Peyer's patch (tissue), 4 donors: ENCODE data around the gene PPP1R36. TPM values are rescaled to one million over a fixed set of nuclear protein-coding genes. Genes with fewer than 3 reads are reported as not detected.
"Not testable (repeated sequence)": the region's sequence is repeated elsewhere in the genome, so short reads cannot be mapped to it uniquely, and the experiment has no call there.

Experiments used
- DNase-seq, 3 donors: peaks; one replicate each; pipeline ENCODE4 v3.0.0-alpha.2; 2017 to 2019
- H3K27ac ChIP-seq, 4 donors: fragments of 200-600 bp; sonication (generic); one replicate each; pipeline ENCODE4 v1.5.1; 2016 to 2019
- H3K27me3 ChIP-seq, 2 donors: fragments of 200-600 bp; sonication (generic); one replicate each; pipeline ENCODE4 v1.5.1; 2019
- H3K36me3 ChIP-seq, 3 donors: fragments of 200-600 bp; sonication (generic); one replicate each; pipeline ENCODE4 v1.5.1; 2016 to 2019
- H3K4me1 ChIP-seq, 4 donors: fragments of 200-600 bp; sonication (generic); one replicate each; pipeline ENCODE4 v1.5.1; 2016 to 2019
- H3K4me3 ChIP-seq, 4 donors: fragments of 200-600 bp; sonication (generic); 1 replicate in 3 of 4; 2 replicates in 1 of 4; pipeline ENCODE4 v1.5.1; 2016 to 2019; ENCODE audit warnings: mild to moderate bottlenecking in 1 of 4
- H3K9me3 ChIP-seq, 4 donors: fragments of 200-600 bp; sonication (generic); one replicate each; pipeline ENCODE4 v1.5.1; 2016 to 2019; ENCODE audit warnings: mild to moderate bottlenecking in 1 of 4
- CTCF ChIP-seq, 6 experiments: fragments of 450-650 bp in 4 of 6; fragments of 200-600 bp in 2 of 6; sonication (generic) in 1 of 6; IDR thresholded peaks; one replicate each; pipeline ENCODE4 v1.5.1; 2017 to 2019; ENCODE audit warnings: antibody characterized with exemption in 6 of 6, mild to moderate bottlenecking in 3 of 6, moderate library complexity in 1 of 6
- POLR2A ChIP-seq, 2 donors: fragments of 450-650 bp; IDR thresholded peaks; one replicate each; pipeline ENCODE4 v1.5.1; 2017; ENCODE audit warnings: antibody characterized with exemption in 2 of 2, mild to moderate bottlenecking in 2 of 2, moderate library complexity in 2 of 2
- total RNA-seq, 4 donors: library from RNA; depleted of rRNA; stranded (reverse); fragments of >200 nt; gene quantifications; one replicate each; pipeline ENCODE4 v1.1.0, GENCODE V29; 2016

PPP1R36 gene
- total RNA-seq, 4 donors from 2014 or later: 1.9 to 7.4 (median 2.1) TPM; not detected in 1

GRCh38 chr14:64569138-64569631 lies 19.4 kb downstream of the PPP1R36 start:
- Histone ChIP-seq H3K4me3 (no peak overlapping the region), H3K36me3 (no peaks in the 10 kb centered on the region), H3K9me3 (no peaks in the 10 kb centered on the region), H3K27me3 (no peaks in the 10 kb centered on the region), H3K27ac (peak overlapping the region in 2 of 4 donors; percentile 10 to 66), H3K4me1 (no peaks in the 10 kb centered on the region)
- TF ChIP-seq CTCF (IDR thresholded peaks at IDR 0.05): no peak
- TF ChIP-seq POLR2A (IDR thresholded peaks at IDR 0.05): no peak
- no peak for DNase-seq

GRCh38 chr14:64569646-64570045 lies 19.9 kb downstream of the PPP1R36 start:
- H3K36me3 ChIP-seq, H3K27me3 ChIP-seq, H3K4me3 ChIP-seq, H3K4me1 ChIP-seq, H3K9me3 ChIP-seq, DNase-seq: not testable (repeated sequence)
- H3K27ac ChIP-seq: peak overlapping the region in 3 of 4 donors; percentile 4 to 66 (median 17)

- H3K27me3 ChIP-seq: no peaks in the 10 kb centered on the region
- peak overlapping the region in 2 of 4 donors; percentile 1 to 53 for H3K27ac ChIP-seq
- no peaks in the 10 kb centered on the region for H3K4me1 ChIP-seq
These were observed 22.8 kb downstream of the PPP1R36 start for GRCh38 chr14:64572386-64573104.

GRCh38 chr14:64573109-64573508 lies 23.3 kb downstream of the PPP1R36 start:
- Histone ChIP-seq H3K4me3 (no peak overlapping the region), H3K36me3 (no peaks in the 10 kb centered on the region), H3K27me3 (no peaks in the 10 kb centered on the region), H3K4me1 (no peaks in the 10 kb centered on the region), H3K9me3 (no peaks in the 10 kb centered on the region), H3K27ac (peak overlapping the region in 2 of 4 donors; percentile 1 to 53)
- DNase-seq: no peak
- TF ChIP-seq CTCF (IDR thresholded peaks at IDR 0.05): no peak
- no peak for TF ChIP-seq POLR2A (IDR thresholded peaks at IDR 0.05)

More at GRCh38 chr14:64572386-64573104, 22.8 kb downstream of the PPP1R36 start:
- no peak for DNase-seq
- Histone ChIP-seq H3K4me3 (no peak overlapping the region), H3K36me3 (no peaks in the 10 kb centered on the region), H3K9me3 (no peaks in the 10 kb centered on the region)
- no peak for TF ChIP-seq POLR2A (IDR thresholded peaks at IDR 0.05)
- no peak for TF ChIP-seq CTCF (IDR thresholded peaks at IDR 0.05)

GRCh38 chr14:64574371-64575107 lies 24.8 kb downstream of the PPP1R36 start:
- no peak for DNase-seq
- H3K4me3 ChIP-seq: no peak overlapping the region
- no peak overlapping the region for H3K27ac ChIP-seq
- TF ChIP-seq POLR2A (IDR thresholded peaks at IDR 0.05): no peak
- TF ChIP-seq CTCF (IDR thresholded peaks at IDR 0.05): no peak
- H3K9me3 ChIP-seq: no peaks in the 10 kb centered on the region
- no peaks in the 10 kb centered on the region for H3K4me1 ChIP-seq
- H3K27me3 ChIP-seq: no peaks in the 10 kb centered on the region
- H3K36me3 ChIP-seq: no peaks in the 10 kb centered on the region

- no peaks in the 10 kb centered on the region for H3K36me3 ChIP-seq
- H3K27ac ChIP-seq: no peak overlapping the region
- no peak for DNase-seq
- no peaks in the 10 kb centered on the region for H3K9me3 ChIP-seq
- no peak overlapping the region for H3K4me3 ChIP-seq
- no peaks in the 10 kb centered on the region for H3K4me1 ChIP-seq
- no peaks in the 10 kb centered on the region for H3K27me3 ChIP-seq
- no peak for TF ChIP-seq CTCF (IDR thresholded peaks at IDR 0.05)
- TF ChIP-seq POLR2A (IDR thresholded peaks at IDR 0.05): no peak
These were observed 27.4 kb downstream of the PPP1R36 start for GRCh38 chr14:64577211-64577610.
